GM12878 (cell line): ENCODE measurements around the gene DLG2. TPM values are rescaled to one million over a fixed set of nuclear protein-coding genes. Genes with fewer than 3 reads are reported as not detected.

Experiments used
- ATAC-seq: fragments of 200-7000 bp; cut with Tn5 transposase; 3 replicates; pipeline ENCODE4 v1.9.1; 2020; ENCODE audit warnings: mild to moderate bottlenecking, moderate library complexity
- BruUV-seq: library from RNA; stranded (reverse); fragments of 400-500 nt; replicated peaks from 2 replicates; lab custom pipeline; 2021; lab: Mats Ljungman, UMichigan
- CTCF ChIA-PET: fragments of 300-600 bp; sonication (Branson Sonifier 250); formaldehyde crosslinking; extraction: SDS; loops from one replicate; lab custom pipeline; 2021; ENCODE audit warnings: inconsistent platforms; lab: Yijun Ruan, JAX
- POLR2A ChIA-PET: fragments of 350-600 bp; formaldehyde crosslinking; extraction: SDS; loops from one replicate; lab custom pipeline; 2021; ENCODE audit warnings: inconsistent platforms; lab: Charles Lee
- RAD21 ChIA-PET: fragments of 300-600 bp; sonication (Branson Sonifier 250); formaldehyde crosslinking; loops from one replicate; lab custom pipeline; 2023; ENCODE audit warnings: antibody characterized with exemption; ENCODE audit not compliant: unreplicated experiment; lab: Charles Lee
- SMC1A ChIA-PET: fragments of 300-600 bp; sonication (Branson Sonifier 250); formaldehyde crosslinking; loops from one replicate; lab custom pipeline; 2023; ENCODE audit not compliant: unreplicated experiment, uncharacterized antibody; lab: Charles Lee
- DNase-seq: peaks from one replicate; pipeline ENCODE4 v3.0.0-alpha.2; 2011; ENCODE audit warnings: low read depth, low spot score
- FAIRE-seq: peaks from 3 replicates; lab custom pipeline; 2011; peaks lifted over from hg19 to GRCh38; lab: Jason Lieb, UNC
- H2AFZ ChIP-seq: 2 replicates; pipeline ENCODE4 v1.6.0; 2011; ENCODE audit warnings: low read depth, low read length, control low read depth; ENCODE audit not compliant: control insufficient read depth
- H3K27ac ChIP-seq: 2 replicates; pipeline ENCODE4 v1.5.1; 2011; ENCODE audit warnings: control low read depth; ENCODE audit not compliant: control insufficient read depth, insufficient read depth
- H3K27me3 ChIP-seq, 2 experiments: replicated peaks in 1 of 2; 2 replicates each; pipeline versions ENCODE4 v1.6.0 to v1.6.1; 2011; ENCODE audit warnings: low read length in 1 of 2; ENCODE audit not compliant: control insufficient read depth in 2 of 2, insufficient read depth in 2 of 2
- H3K36me3 ChIP-seq, 2 experiments: 2 replicates each; pipeline ENCODE4 v1.5.1; 2011; ENCODE audit warnings: low read length in 1 of 2; ENCODE audit not compliant: control insufficient read depth in 2 of 2, insufficient read depth in 2 of 2
- H3K4me1 ChIP-seq: 2 replicates; pipeline ENCODE4 v1.6.1; 2011; ENCODE audit warnings: mild to moderate bottlenecking, low read length, moderate library complexity, mixed read lengths; ENCODE audit not compliant: control insufficient read depth, insufficient read depth
- H3K4me2 ChIP-seq: 2 replicates; pipeline ENCODE4 v1.6.0; 2011; ENCODE audit warnings: control low read depth; ENCODE audit not compliant: control insufficient read depth, insufficient read depth
- H3K4me3 ChIP-seq: fragments of 200-600 bp; sonication (generic); 2 replicates; pipeline ENCODE4 v1.5.1; 2016
- H3K79me2 ChIP-seq: 2 replicates; pipeline ENCODE4 v1.6.0; 2011; ENCODE audit warnings: low read length; ENCODE audit not compliant: control insufficient read depth, insufficient read depth
- H3K9ac ChIP-seq: 2 replicates; pipeline ENCODE4 v1.8.0; 2011; ENCODE audit warnings: low read length, control low read depth, mixed read lengths; ENCODE audit not compliant: control insufficient read depth, insufficient read depth
- H3K9me3 ChIP-seq: replicated peaks from 3 replicates; pipeline ENCODE4 v1.5.1; 2011; ENCODE audit warnings: mild to moderate bottlenecking, low read length; ENCODE audit not compliant: control insufficient read depth, insufficient read depth
- H4K20me1 ChIP-seq: 2 replicates; pipeline ENCODE4 v1.6.0; 2011; ENCODE audit not compliant: control insufficient read depth, insufficient read depth
- ATF7 ChIP-seq: fragments of 450-650 bp; IDR thresholded peaks from 2 replicates; pipeline ENCODE4 v1.6.1; 2016; ENCODE audit warnings: low read depth, mild to moderate bottlenecking
- BRCA1 ChIP-seq: IDR thresholded peaks from 2 replicates; pipeline ENCODE4 v1.6.1; 2011; ENCODE audit warnings: low read depth, low read length, improper control_type of control experiment
- CEBPB ChIP-seq, 2 experiments: fragments of 150-350 bp in 1 of 2; IDR thresholded peaks; 2 replicates each; pipeline ENCODE4 v1.6.1; 2012 to 2014; ENCODE audit warnings: low read depth in 2 of 2, low read length in 2 of 2, borderline replicate concordance in 1 of 2, inconsistent platforms in 1 of 2
- E2F4 ChIP-seq: IDR thresholded peaks from 2 replicates; pipeline ENCODE4 v1.6.1; 2012; ENCODE audit warnings: low read depth, low read length, improper control_type of control experiment
- FOXK2 ChIP-seq: fragments of 450-650 bp; IDR thresholded peaks from 2 replicates; pipeline ENCODE4 v1.6.1; 2017; ENCODE audit warnings: mild to moderate bottlenecking, moderate library complexity
- HCFC1 ChIP-seq: fragments of 150-350 bp; IDR thresholded peaks from 2 replicates; pipeline ENCODE4 v1.6.1; 2014; ENCODE audit warnings: low read length
- IKZF2 ChIP-seq, 2 experiments: fragments of 450-650 bp; IDR thresholded peaks; 2 replicates each; pipeline ENCODE4 v1.6.1; 2017; ENCODE audit warnings: mild to moderate bottlenecking in 2 of 2, moderate library complexity in 2 of 2
- JUNB ChIP-seq: IDR thresholded peaks from 2 replicates; pipeline ENCODE4 v1.6.1; 2016; ENCODE audit warnings: antibody characterized with exemption, mild to moderate bottlenecking
- MAX ChIP-seq: IDR thresholded peaks from 2 replicates; pipeline ENCODE4 v1.6.1; 2012; ENCODE audit warnings: low read depth, low read length, improper control_type of control experiment
- NFYA ChIP-seq: IDR thresholded peaks from 2 replicates; pipeline ENCODE4 v1.6.1; 2011; ENCODE audit warnings: low read depth, mild to moderate bottlenecking, low read length, improper control_type of control experiment, borderline replicate concordance
- NR2F1 ChIP-seq: fragments of 450-650 bp; conservative IDR thresholded peaks from 2 replicates; pipeline ENCODE4 v1.6.1; 2017; ENCODE audit warnings: mild to moderate bottlenecking
- PKNOX1 ChIP-seq: fragments of 450-650 bp; IDR thresholded peaks from 2 replicates; pipeline ENCODE4 v1.6.1; 2016; ENCODE audit warnings: mild to moderate bottlenecking
- RAD21 ChIP-seq: IDR thresholded peaks from 2 replicates; pipeline ENCODE4 v1.6.1; 2011; ENCODE audit warnings: mild to moderate bottlenecking, low read depth, low read length, moderate library complexity; ENCODE audit not compliant: insufficient read depth
- RAD51 ChIP-seq: fragments of 450-650 bp; IDR thresholded peaks from 2 replicates; pipeline ENCODE4 v1.6.1; 2016; ENCODE audit warnings: moderate library complexity, mild to moderate bottlenecking, inconsistent platforms
- REST ChIP-seq: IDR thresholded peaks from 2 replicates; pipeline ENCODE4 v1.6.1; 2012; ENCODE audit warnings: mild to moderate bottlenecking, low read depth, low read length
- RUNX3 ChIP-seq: IDR thresholded peaks from 2 replicates; pipeline ENCODE4 v1.6.1; 2012; ENCODE audit warnings: low read length, inconsistent platforms
- SMC3 ChIP-seq: IDR thresholded peaks from 2 replicates; pipeline ENCODE4 v1.6.1; 2011; ENCODE audit warnings: low read length, improper control_type of control experiment, borderline replicate concordance
- SPI1 ChIP-seq: IDR thresholded peaks from 2 replicates; pipeline ENCODE4 v1.6.1; 2011; ENCODE audit warnings: low read depth, mild to moderate bottlenecking, low read length, moderate library complexity, borderline replicate concordance; ENCODE audit not compliant: insufficient read depth
- TBL1XR1 ChIP-seq: IDR thresholded peaks from 2 replicates; pipeline ENCODE4 v1.6.1; 2012; ENCODE audit warnings: low read depth, low read length, improper control_type of control experiment
- ZBED1 ChIP-seq: IDR thresholded peaks from 2 replicates; pipeline ENCODE4 v1.6.1; 2016; ENCODE audit warnings: borderline replicate concordance
- ZSCAN29 ChIP-seq: fragments of 450-650 bp; IDR thresholded peaks from 2 replicates; pipeline ENCODE4 v1.6.1; 2017; ENCODE audit warnings: mild to moderate bottlenecking, moderate library complexity
- WGBS: methylation state at CpG from one replicate; pipeline ENCODE4 v1.1.6; 2016; ENCODE audit warnings: low lambda C conversion rate; ENCODE audit not compliant: insufficient replicate concordance, insufficient coverage; ENCODE audit errors: missing lambda C conversion rate; 5-methylcytosine and 5-hydroxymethylcytosine counted together
- in situ Hi-C: fragments of 300-500 bp; cut with MboI; formaldehyde crosslinking; loops from 9 replicates; pipeline ENCODE4 v1.14.3; 2018; ENCODE audit warnings: mixed read lengths
- intact Hi-C: fragments of 100-400 bp; cut with micrococcal nuclease; formaldehyde crosslinking; loops from one replicate; pipeline ENCODE4 v1.14.2; 2022; ENCODE audit not compliant: unreplicated experiment
- polyA plus RNA-seq, 11 experiments: library from polyadenylated mRNA; depleted of rRNA in 4 of 11; unstranded in 6 of 11; stranded (reverse) in 5 of 11; fragments of >200 nt; fragmentation: Nextera tagmentation in 4 of 11; fragmentation: Illumina TruSeq in 1 of 11; extraction: Ambion mirVana in 4 of 11; extraction: Trizol in 1 of 11; gene quantifications; 1 replicate in 1 of 11; 2 replicates in 10 of 11; pipeline versions ENCODE4 v1.2.1 to v1.2.3, GENCODE V29; 2011 to 2016; ENCODE audit warnings: inconsistent platforms in 2 of 11, missing spikeins in 2 of 11, low read depth in 1 of 11
- total RNA-seq, 4 experiments: library from RNA; depleted of rRNA in 3 of 4; stranded (reverse); fragments of >200 nt in 3 of 4; fragmentation: Illumina TruSeq in 1 of 4; extraction: Trizol in 1 of 4; gene quantifications; 2 replicates each; pipeline versions ENCODE4 v1.2.1 to v1.2.3, GENCODE V29; 2013 to 2021

DLG2 gene
- total and polyA plus RNA-seq, 10 of the 15 experiments (the other 5 are each of a cell fraction or from before 2014, with no cell fraction given): 0.09 to 0.98 (median 0.35) TPM

GRCh38 chr11:84714316-84714780, 912.8 kb downstream of the DLG2 start:
- Histone ChIP-seq H4K20me1 (no peaks in the 10 kb centered on the region), H3K9me3 (no peaks in the 10 kb centered on the region), H3K4me1 (no peaks in the 10 kb centered on the region), H3K4me2 (no peak overlapping the region), H3K27me3 (no peaks in the 10 kb centered on the region), H3K4me3 (no peak overlapping the region), H2AFZ (no peak overlapping the region), H3K9ac (no peak overlapping the region), H3K27ac (no peak overlapping the region), H3K79me2 (no peaks in the 10 kb centered on the region), H3K36me3 (no peaks in the 10 kb centered on the region)
- ChIA-PET POLR2A (no interaction called here), CTCF (no interaction called here), SMC1A (no interaction called here), RAD21 (no interaction called here)
- FAIRE-seq (no peak), DNase-seq (no peak), ATAC-seq (peak; percentile 72)
- 0% methylated on average over 1 of the region's 1 CpG for WGBS
- in situ Hi-C loops: no loop called here
- BruUV-seq: no TSS peak
- intact Hi-C loops: no loop called here
- no peak for TF ChIP-seq BRCA1
- TF ChIP-seq CEBPB (IDR thresholded peaks at IDR 0.05; ENCODE audit: borderline replicate concordance in 1 of 2, low read depth in 2 of 2, low read length in 2 of 2): no peak
- peak; percentile 93 for TF ChIP-seq REST
- TF ChIP-seq NR2F1: no peak
- TF ChIP-seq SMC3: no peak
- no peak for TF ChIP-seq E2F4
- TF ChIP-seq RAD51: peak; percentile 76
- TF ChIP-seq RAD21: no peak; the same call in 1 of the 2 replicates
- TF ChIP-seq TBL1XR1: no peak
- no peak for TF ChIP-seq NFYA
- TF ChIP-seq IKZF2 (IDR thresholded peaks at IDR 0.05): 0 out of 4 replicates have a peak, but pooled peaks of 1 of the 2 experiments have one; percentile 19
- TF ChIP-seq MAX: no peak
- TF ChIP-seq ATF7: peak; percentile 49
- TF ChIP-seq SPI1: peak; percentile 62; the same call in 1 of the 2 replicates
- no peak for TF ChIP-seq ZBED1
- TF ChIP-seq HCFC1: peak; percentile 39; the same call in 1 of the 2 replicates
- no peak for TF ChIP-seq JUNB
- TF ChIP-seq RUNX3: peak; percentile 16; the same call in 1 of the 2 replicates
- TF ChIP-seq FOXK2: no peak
- TF ChIP-seq ZSCAN29: no peak
- TF ChIP-seq PKNOX1: no peak; the same call in 1 of the 2 replicates
